OCI-LY1 (cell line): ENCODE data around the gene IRX3.

ENCODE experiments used
- H2AFZ ChIP-seq: fragments of 200-600 bp; sonication (generic), shearing (Covaris generic); 2 replicates; pipeline ENCODE4 v1.6.0; 2014; ENCODE audit warnings: antibody characterized with exemption, mild to moderate bottlenecking, low read length
- H3F3A ChIP-seq: fragments of 200-600 bp; sonication (generic), shearing (Covaris generic); 2 replicates; pipeline ENCODE4 v1.6.0; 2014; ENCODE audit warnings: mild to moderate bottlenecking, antibody characterized with exemption, low read length, moderate library complexity; ENCODE audit not compliant: insufficient read depth
- H3K27ac ChIP-seq: fragments of 200-600 bp; sonication (generic); 2 replicates; pipeline ENCODE4 v1.5.1; 2014; ENCODE audit warnings: low read length, mixed run types, mild to moderate bottlenecking, low read depth; ENCODE audit not compliant: poor library complexity, severe bottlenecking
- H3K27me3 ChIP-seq: fragments of 200-600 bp; sonication (generic); 2 replicates; pipeline ENCODE4 v1.6.0; 2014; ENCODE audit warnings: antibody characterized with exemption, mild to moderate bottlenecking, low read length, moderate library complexity; ENCODE audit not compliant: insufficient read depth
- H3K36me3 ChIP-seq: fragments of 200-600 bp; sonication (generic); 2 replicates; pipeline ENCODE4 v1.6.1; 2014; ENCODE audit warnings: mild to moderate bottlenecking, antibody characterized with exemption, low read length, moderate library complexity, mixed read lengths; ENCODE audit not compliant: insufficient read depth
- H3K4me1 ChIP-seq: fragments of 200-600 bp; sonication (generic); 2 replicates; pipeline ENCODE4 v1.5.1; 2014; ENCODE audit warnings: mild to moderate bottlenecking, low read length, moderate library complexity; ENCODE audit not compliant: insufficient read depth, severe bottlenecking
- H3K4me2 ChIP-seq: fragments of 200-600 bp; sonication (generic), shearing (Covaris generic); 2 replicates; pipeline ENCODE4 v1.6.1; 2014; ENCODE audit warnings: low read length
- H3K4me3 ChIP-seq: fragments of 200-600 bp; sonication (generic); 2 replicates; pipeline ENCODE4 v1.5.1; 2014; ENCODE audit warnings: low read length, low read depth, mild to moderate bottlenecking, mixed read lengths; ENCODE audit not compliant: poor library complexity, severe bottlenecking
- H3K79me2 ChIP-seq: fragments of 200-600 bp; shearing (Covaris generic); 2 replicates; pipeline ENCODE4 v1.6.1; 2016; ENCODE audit warnings: mixed run types, low read length, mixed read lengths; ENCODE audit not compliant: insufficient read depth
- H3K9ac ChIP-seq: fragments of 200-600 bp; sonication (generic), shearing (Covaris generic); 2 replicates; pipeline ENCODE4 v1.6.1; 2014; ENCODE audit warnings: mild to moderate bottlenecking, low read length, mixed read lengths
- H3K9me2 ChIP-seq: fragments of 200-600 bp; sonication (generic), shearing (Covaris generic); 2 replicates; pipeline ENCODE4 v1.6.1; 2014; ENCODE audit warnings: low read depth, mild to moderate bottlenecking, low read length, mixed read lengths
- H3K9me3 ChIP-seq: fragments of 200-600 bp; shearing (Covaris generic); 2 replicates; pipeline ENCODE4 v1.6.1; 2014; ENCODE audit warnings: low read length, mixed read lengths
- H4K20me1 ChIP-seq: fragments of 200-600 bp; sonication (generic), shearing (Covaris generic); 2 replicates; pipeline ENCODE4 v1.6.0; 2016; ENCODE audit warnings: mild to moderate bottlenecking, low read length; ENCODE audit not compliant: insufficient read depth
- EZH2 ChIP-seq: fragments of 200-600 bp; sonication (generic), shearing (Covaris generic); IDR thresholded peaks from 2 replicates; pipeline ENCODE4 v1.8.0; 2017; ENCODE audit warnings: borderline replicate concordance, mixed run types, mild to moderate bottlenecking, antibody characterized with exemption, low read length, moderate library complexity, mixed read lengths
- TF ChIP-seq, protein P1 (sequence below): fragments of 200-600 bp; sonication (generic), shearing (Covaris generic); IDR thresholded peaks from 2 replicates; pipeline ENCODE4 v1.5.1; 2017; ENCODE audit warnings: mild to moderate bottlenecking, antibody characterized with exemption, low read length, moderate library complexity, mixed read lengths

The IRX3 gene

GRCh38 chr16:54285414-54286089 lies 1.0 kb downstream of the IRX3 start:
- H3K9me3 ChIP-seq: no peaks in the 10 kb centered on the region
- no peaks in the 10 kb centered on the region for H3K9me2 ChIP-seq
- no peak overlapping the region for H2AFZ ChIP-seq
- H3K79me2 ChIP-seq: no peaks in the 10 kb centered on the region
- H3K27ac ChIP-seq: no peak overlapping the region
- no peaks in the 10 kb centered on the region for H4K20me1 ChIP-seq
- TF ChIP-seq, protein P1, sequence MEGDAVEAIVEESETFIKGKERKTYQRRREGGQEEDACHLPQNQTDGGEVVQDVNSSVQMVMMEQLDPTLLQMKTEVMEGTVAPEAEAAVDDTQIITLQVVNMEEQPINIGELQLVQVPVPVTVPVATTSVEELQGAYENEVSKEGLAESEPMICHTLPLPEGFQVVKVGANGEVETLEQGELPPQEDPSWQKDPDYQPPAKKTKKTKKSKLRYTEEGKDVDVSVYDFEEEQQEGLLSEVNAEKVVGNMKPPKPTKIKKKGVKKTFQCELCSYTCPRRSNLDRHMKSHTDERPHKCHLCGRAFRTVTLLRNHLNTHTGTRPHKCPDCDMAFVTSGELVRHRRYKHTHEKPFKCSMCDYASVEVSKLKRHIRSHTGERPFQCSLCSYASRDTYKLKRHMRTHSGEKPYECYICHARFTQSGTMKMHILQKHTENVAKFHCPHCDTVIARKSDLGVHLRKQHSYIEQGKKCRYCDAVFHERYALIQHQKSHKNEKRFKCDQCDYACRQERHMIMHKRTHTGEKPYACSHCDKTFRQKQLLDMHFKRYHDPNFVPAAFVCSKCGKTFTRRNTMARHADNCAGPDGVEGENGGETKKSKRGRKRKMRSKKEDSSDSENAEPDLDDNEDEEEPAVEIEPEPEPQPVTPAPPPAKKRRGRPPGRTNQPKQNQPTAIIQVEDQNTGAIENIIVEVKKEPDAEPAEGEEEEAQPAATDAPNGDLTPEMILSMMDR: no peak
- TF ChIP-seq EZH2: no peak
- H3K27me3 ChIP-seq: no peaks in the 10 kb centered on the region
- no peaks in the 10 kb centered on the region for H3K36me3 ChIP-seq
- H3F3A ChIP-seq: no peaks in the 10 kb centered on the region
- no peaks in the 10 kb centered on the region for H3K4me1 ChIP-seq
- no peak overlapping the region for H3K4me3 ChIP-seq
- no peak overlapping the region for H3K9ac ChIP-seq
- H3K4me2 ChIP-seq: no peak overlapping the region

DNA sequence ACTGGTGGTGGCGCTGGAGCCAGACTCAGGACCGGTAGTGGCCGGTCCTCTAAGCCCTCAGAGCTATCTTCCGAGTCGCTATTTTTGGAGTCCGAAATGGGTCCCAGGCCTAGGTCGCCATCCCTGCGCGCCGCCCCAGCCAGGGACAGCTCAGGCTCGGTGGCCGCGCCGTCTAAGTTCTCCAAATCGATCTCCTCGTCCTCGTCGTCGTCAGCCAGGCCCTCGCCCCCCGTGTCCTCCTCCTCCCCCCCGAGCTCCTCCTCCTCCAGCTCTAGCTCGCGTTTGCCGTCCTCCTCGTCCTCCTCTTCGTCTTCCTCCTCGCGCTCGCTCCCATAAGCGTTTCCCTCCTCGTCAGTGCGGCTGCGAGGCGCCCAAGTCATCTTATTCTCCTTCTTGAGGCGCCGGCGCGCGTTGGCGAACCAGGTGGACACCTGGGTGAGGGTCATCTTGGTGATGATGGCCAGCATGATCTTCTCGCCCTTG lies 1.6 kb downstream of the IRX3 start:
- H3K4me3 ChIP-seq: no peak overlapping the region
- no peaks in the 10 kb centered on the region for H3K36me3 ChIP-seq
- no peaks in the 10 kb centered on the region for H3K9me2 ChIP-seq
- no peak for TF ChIP-seq EZH2
- TF ChIP-seq, protein P1: no peak
- H3F3A ChIP-seq: no peaks in the 10 kb centered on the region
- no peaks in the 10 kb centered on the region for H3K27me3 ChIP-seq
- no peaks in the 10 kb centered on the region for H3K9me3 ChIP-seq
- H3K27ac ChIP-seq: no peak overlapping the region
- no peak overlapping the region for H3K4me2 ChIP-seq
- no peaks in the 10 kb centered on the region for H3K4me1 ChIP-seq
- H4K20me1 ChIP-seq: no peaks in the 10 kb centered on the region
- H3K9ac ChIP-seq: no peak overlapping the region
- H3K79me2 ChIP-seq: no peaks in the 10 kb centered on the region
- no peak overlapping the region for H2AFZ ChIP-seq

- H3K4me1 ChIP-seq: no peaks in the 10 kb centered on the region
- H4K20me1 ChIP-seq: no peaks in the 10 kb centered on the region
- no peaks in the 10 kb centered on the region for H3K36me3 ChIP-seq
- TF ChIP-seq EZH2: no peak
- TF ChIP-seq, protein P1: no peak
- no peak overlapping the region for H2AFZ ChIP-seq
- no peaks in the 10 kb centered on the region for H3K9me2 ChIP-seq
- no peaks in the 10 kb centered on the region for H3K9me3 ChIP-seq
- no peaks in the 10 kb centered on the region for H3K79me2 ChIP-seq
- no peak overlapping the region for H3K4me2 ChIP-seq
- H3K27me3 ChIP-seq: no peaks in the 10 kb centered on the region
- H3K9ac ChIP-seq: no peak overlapping the region
- H3K4me3 ChIP-seq: no peak overlapping the region
- no peaks in the 10 kb centered on the region for H3F3A ChIP-seq
- no peak overlapping the region for H3K27ac ChIP-seq
Observed at GRCh38 chr16:54284319-54284930, 2.2 kb downstream of the IRX3 start.
